Measurements from ENCODE around the gene IGF2BP2.
"Not testable (repeated sequence)": the region's sequence is repeated elsewhere in the genome, so short reads cannot be mapped to it uniquely, and the experiment has no call there.

Gene IGF2BP2

GRCh38 chr3:185797993-185798830, 26.6 kb downstream of the IGF2BP2 start:
- DNase-seq: no peak

- no peak for DNase-seq
Measured at GRCh38 chr3:185797108-185797881, 27.5 kb downstream of the IGF2BP2 start.

- no peak for DNase-seq
Measured at GRCh38 chr3:185796431-185797107, 28.3 kb downstream of the IGF2BP2 start.

GRCh38 chr3:185793381-185793780, 31.5 kb downstream of the IGF2BP2 start:
- no peak for DNase-seq

- DNase-seq: no peak
Measured at GRCh38 chr3:185792955-185793354, 31.9 kb downstream of the IGF2BP2 start.

GRCh38 chr3:185789891-185790830, 34.7 kb downstream of the IGF2BP2 start:
- DNase-seq: no peak

- no peak for DNase-seq
Measured at GRCh38 chr3:185789134-185789533, 35.7 kb downstream of the IGF2BP2 start.

- no peak for DNase-seq
Measured at GRCh38 chr3:185788292-185788691, 36.5 kb downstream of the IGF2BP2 start.

- no peak for DNase-seq
Measured at GRCh38 chr3:185786956-185787877, 37.6 kb downstream of the IGF2BP2 start.

- DNase-seq: not testable (repeated sequence)
Measured at GRCh38 chr3:185786258-185786657, 38.6 kb downstream of the IGF2BP2 start.

- DNase-seq: no peak
Measured at GRCh38 chr3:185784317-185784716, 40.5 kb downstream of the IGF2BP2 start.

- no peak for DNase-seq
Measured at GRCh38 chr3:185781759-185782158, 43.1 kb downstream of the IGF2BP2 start.

- no peak for DNase-seq
Measured at GRCh38 chr3:185779461-185779860, 45.4 kb downstream of the IGF2BP2 start.

GRCh38 chr3:185778821-185779220, 46.0 kb downstream of the IGF2BP2 start:
- no peak for DNase-seq

- DNase-seq: no peak
Measured at GRCh38 chr3:185778094-185778493, 46.7 kb downstream of the IGF2BP2 start.

- DNase-seq: no peak
Measured at GRCh38 chr3:185770109-185770508, 54.7 kb downstream of the IGF2BP2 start.

GRCh38 chr3:185768578-185768982, 56.3 kb downstream of the IGF2BP2 start:
- peak in 1 of 2 donors; percentile 4 for DNase-seq

GRCh38 chr3:185767002-185767688, 57.7 kb downstream of the IGF2BP2 start:
- DNase-seq: no peak

GRCh38 chr3:185766329-185767001, 58.4 kb downstream of the IGF2BP2 start:
- no peak for DNase-seq

- DNase-seq: no peak
Measured at GRCh38 chr3:185764980-185765370, 59.9 kb downstream of the IGF2BP2 start.
